ENCODE results near the gene HOXC6.
A peak's percentile ranks its signal among the peaks of the same experiment; 100 is the strongest.

GRCh38 chr12:54032627-54033100 is 4.4 kb downstream of the HOXC6 start, which contains the start of gene HOXC5:
- TF ChIP-seq, protein P1, sequence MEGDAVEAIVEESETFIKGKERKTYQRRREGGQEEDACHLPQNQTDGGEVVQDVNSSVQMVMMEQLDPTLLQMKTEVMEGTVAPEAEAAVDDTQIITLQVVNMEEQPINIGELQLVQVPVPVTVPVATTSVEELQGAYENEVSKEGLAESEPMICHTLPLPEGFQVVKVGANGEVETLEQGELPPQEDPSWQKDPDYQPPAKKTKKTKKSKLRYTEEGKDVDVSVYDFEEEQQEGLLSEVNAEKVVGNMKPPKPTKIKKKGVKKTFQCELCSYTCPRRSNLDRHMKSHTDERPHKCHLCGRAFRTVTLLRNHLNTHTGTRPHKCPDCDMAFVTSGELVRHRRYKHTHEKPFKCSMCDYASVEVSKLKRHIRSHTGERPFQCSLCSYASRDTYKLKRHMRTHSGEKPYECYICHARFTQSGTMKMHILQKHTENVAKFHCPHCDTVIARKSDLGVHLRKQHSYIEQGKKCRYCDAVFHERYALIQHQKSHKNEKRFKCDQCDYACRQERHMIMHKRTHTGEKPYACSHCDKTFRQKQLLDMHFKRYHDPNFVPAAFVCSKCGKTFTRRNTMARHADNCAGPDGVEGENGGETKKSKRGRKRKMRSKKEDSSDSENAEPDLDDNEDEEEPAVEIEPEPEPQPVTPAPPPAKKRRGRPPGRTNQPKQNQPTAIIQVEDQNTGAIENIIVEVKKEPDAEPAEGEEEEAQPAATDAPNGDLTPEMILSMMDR (IDR thresholded peaks at IDR 0.05): peak; percentile 99
- no peak for TF ChIP-seq ZFX (IDR thresholded peaks at IDR 0.05; ENCODE audit: borderline replicate concordance)
